T1000 (cell line): Measurements from ENCODE around the gene RASGRP1.

Experiments
- DNase-seq: peaks from one replicate; lab custom pipeline; 2025; ENCODE audit warnings: mixed read lengths; lab: John Stamatoyannopoulos, UW

Gene RASGRP1

GRCh38 chr15:38535491-38536200 lies 29.0 kb downstream of the RASGRP1 start:
- DNase-seq = no peak

GRCh38 chr15:38534691-38535090 lies 29.9 kb downstream of the RASGRP1 start:
- no peak for DNase-seq

GRCh38 chr15:38533926-38534325 lies 30.7 kb downstream of the RASGRP1 start:
- no peak for DNase-seq

- DNase-seq = no peak
These were observed 31.1 kb downstream of the RASGRP1 start for GRCh38 chr15:38533416-38533915.

- DNase-seq = no peak
These were observed 31.9 kb downstream of the RASGRP1 start for GRCh38 chr15:38532728-38533127.

- DNase-seq = no peak
These were observed 33.1 kb downstream of the RASGRP1 start for GRCh38 chr15:38531509-38531908.

GRCh38 chr15:38530113-38530512 lies 34.5 kb downstream of the RASGRP1 start:
- no peak for DNase-seq

- no peak for DNase-seq
These were observed 36.3 kb downstream of the RASGRP1 start for GRCh38 chr15:38528294-38528693.

- no peak for DNase-seq
These were observed 38.5 kb downstream of the RASGRP1 start for GRCh38 chr15:38526158-38526557.

GRCh38 chr15:38525489-38525888 lies 39.1 kb downstream of the RASGRP1 start:
- no peak for DNase-seq

- DNase-seq = no peak
These were observed 40.5 kb downstream of the RASGRP1 start for GRCh38 chr15:38524156-38524555.

- DNase-seq = no peak
These were observed 41.7 kb downstream of the RASGRP1 start for GRCh38 chr15:38522922-38523321.

- DNase-seq = no peak
These were observed 43.3 kb downstream of the RASGRP1 start for GRCh38 chr15:38521316-38521715.

GRCh38 chr15:38520035-38520434 lies 44.6 kb downstream of the RASGRP1 start:
- DNase-seq = no peak

- no peak for DNase-seq
These were observed 46.5 kb downstream of the RASGRP1 start for GRCh38 chr15:38518084-38518483.

- DNase-seq = no peak
These were observed 47.2 kb downstream of the RASGRP1 start for GRCh38 chr15:38517312-38517975.

GRCh38 chr15:38516626-38517025 lies 48.0 kb downstream of the RASGRP1 start:
- DNase-seq = no peak

- no peak for DNase-seq
These were observed 50.0 kb downstream of the RASGRP1 start for GRCh38 chr15:38514601-38515000.

GRCh38 chr15:38512901-38513300 lies 51.7 kb downstream of the RASGRP1 start:
- no peak for DNase-seq

GRCh38 chr15:38509152-38509551 lies 55.5 kb downstream of the RASGRP1 start:
- no peak for DNase-seq

- no peak for DNase-seq
These were observed 56.0 kb downstream of the RASGRP1 start for GRCh38 chr15:38508647-38509046.

GRCh38 chr15:38507570-38507969 lies 57.0 kb downstream of the RASGRP1 start:
- DNase-seq = no peak

GRCh38 chr15:38506997-38507396 lies 57.6 kb downstream of the RASGRP1 start:
- DNase-seq = no peak
